SK-N-SH treated with all-trans-retinoic acid at 6 μM for 48 hours (cell line): ENCODE measurements around the gene BMPR2.

Source experiments
- ATAC-seq: fragments of 200-7000 bp; cut with Tn5 transposase; 3 replicates; pipeline ENCODE4 v1.9.1; 2020; ENCODE audit warnings: mild to moderate bottlenecking, moderate library complexity
- ARNTL ChIP-seq: fragments of 450-650 bp; formaldehyde crosslinking; IDR thresholded peaks from 2 replicates; pipeline ENCODE4 v1.5.0; 2020; ENCODE audit warnings: low read depth, mild to moderate bottlenecking, moderate library complexity, borderline replicate concordance
- BACH2 ChIP-seq: fragments of 250-450 bp; sonication (Bioruptor Pico); IDR thresholded peaks from 2 replicates; pipeline ENCODE4 v1.9.0; 2021; ENCODE audit warnings: mild to moderate bottlenecking, borderline replicate concordance
- CSDC2 ChIP-seq: fragments of 250-450 bp; sonication (Bioruptor Pico); IDR thresholded peaks from 2 replicates; pipeline ENCODE4 v1.5.0; 2020; ENCODE audit warnings: mild to moderate bottlenecking, moderate library complexity
- CSRNP3 ChIP-seq: fragments of 250-450 bp; sonication (Bioruptor Pico); IDR thresholded peaks from 2 replicates; pipeline ENCODE4 v1.5.1; 2021; ENCODE audit warnings: mild to moderate bottlenecking, moderate library complexity
- ESRRG ChIP-seq: fragments of 250-450 bp; sonication (Bioruptor Pico); IDR thresholded peaks from 2 replicates; pipeline ENCODE4 v1.6.1; 2021; ENCODE audit warnings: mild to moderate bottlenecking
- GLIS3 ChIP-seq: fragments of 250-450 bp; sonication (Bioruptor Pico); IDR thresholded peaks from 2 replicates; pipeline ENCODE4 v1.5.0; 2020; ENCODE audit warnings: mild to moderate bottlenecking, moderate library complexity
- ISL1 ChIP-seq: fragments of 250-450 bp; sonication (Bioruptor Pico); IDR thresholded peaks from 2 replicates; pipeline ENCODE4 v2.1.2; 2022; ENCODE audit warnings: mild to moderate bottlenecking, moderate library complexity
- OSR1 ChIP-seq: fragments of 250-450 bp; sonication (Bioruptor Pico); IDR thresholded peaks from 2 replicates; pipeline ENCODE4 v1.8.0; 2022; ENCODE audit warnings: moderate library complexity, mild to moderate bottlenecking, inconsistent platforms
- PATZ1 ChIP-seq: fragments of 250-450 bp; sonication (Bioruptor Pico); IDR thresholded peaks from 2 replicates; pipeline ENCODE4 v1.8.0; 2020; ENCODE audit warnings: mild to moderate bottlenecking, moderate library complexity, borderline replicate concordance
- POU6F1 ChIP-seq: fragments of 250-450 bp; sonication (Bioruptor Pico); IDR thresholded peaks from 2 replicates; pipeline ENCODE4 v1.8.0; 2021; ENCODE audit warnings: low read depth, mild to moderate bottlenecking, moderate library complexity, borderline replicate concordance
- RARB ChIP-seq: fragments of 250-450 bp; sonication (Bioruptor Pico); IDR thresholded peaks from 2 replicates; pipeline ENCODE4 v1.8.0; 2021; ENCODE audit warnings: mild to moderate bottlenecking, moderate library complexity
- TCF4 ChIP-seq: fragments of 250-450 bp; sonication (Bioruptor Pico); IDR thresholded peaks from 2 replicates; pipeline ENCODE4 v1.8.0; 2021; ENCODE audit warnings: mild to moderate bottlenecking, moderate library complexity, borderline replicate concordance
- TOX ChIP-seq: fragments of 250-450 bp; sonication (Bioruptor Pico); IDR thresholded peaks from 2 replicates; pipeline ENCODE4 v1.8.0; 2021; ENCODE audit warnings: mild to moderate bottlenecking, moderate library complexity, borderline replicate concordance
- TSHZ2 ChIP-seq: fragments of 250-450 bp; sonication (Bioruptor Pico); IDR thresholded peaks from 2 replicates; pipeline ENCODE4 v1.5.0; 2020; ENCODE audit warnings: mild to moderate bottlenecking, moderate library complexity
- ZC3H10 ChIP-seq: fragments of 250-450 bp; sonication (Bioruptor Pico); IDR thresholded peaks from 2 replicates; pipeline ENCODE4 v1.5.1; 2021; ENCODE audit warnings: mild to moderate bottlenecking, moderate library complexity
- ZFP3 ChIP-seq: fragments of 250-450 bp; sonication (Bioruptor Pico); IDR thresholded peaks from 2 replicates; pipeline ENCODE4 v1.5.0; 2020; ENCODE audit warnings: mild to moderate bottlenecking, moderate library complexity
- ZFP30 ChIP-seq: fragments of 450-650 bp; formaldehyde crosslinking; IDR thresholded peaks from 2 replicates; pipeline ENCODE4 v1.5.0; 2022; ENCODE audit warnings: mild to moderate bottlenecking, moderate library complexity
- ZNF565 ChIP-seq: fragments of 450-650 bp; formaldehyde crosslinking; conservative IDR thresholded peaks from 2 replicates; pipeline ENCODE4 v1.5.0; 2020; ENCODE audit warnings: low read depth, mild to moderate bottlenecking, moderate library complexity
- ZNF8 ChIP-seq: fragments of 450-650 bp; formaldehyde crosslinking; IDR thresholded peaks from 2 replicates; pipeline ENCODE4 v1.5.0; 2020; ENCODE audit warnings: mild to moderate bottlenecking, moderate library complexity
- TF ChIP-seq, protein P1 (sequence below): fragments of 250-450 bp; sonication (Bioruptor Pico); IDR thresholded peaks from 2 replicates; pipeline ENCODE4 v1.5.1; 2020; ENCODE audit warnings: low read depth, mild to moderate bottlenecking, moderate library complexity

Gene BMPR2

DNA sequence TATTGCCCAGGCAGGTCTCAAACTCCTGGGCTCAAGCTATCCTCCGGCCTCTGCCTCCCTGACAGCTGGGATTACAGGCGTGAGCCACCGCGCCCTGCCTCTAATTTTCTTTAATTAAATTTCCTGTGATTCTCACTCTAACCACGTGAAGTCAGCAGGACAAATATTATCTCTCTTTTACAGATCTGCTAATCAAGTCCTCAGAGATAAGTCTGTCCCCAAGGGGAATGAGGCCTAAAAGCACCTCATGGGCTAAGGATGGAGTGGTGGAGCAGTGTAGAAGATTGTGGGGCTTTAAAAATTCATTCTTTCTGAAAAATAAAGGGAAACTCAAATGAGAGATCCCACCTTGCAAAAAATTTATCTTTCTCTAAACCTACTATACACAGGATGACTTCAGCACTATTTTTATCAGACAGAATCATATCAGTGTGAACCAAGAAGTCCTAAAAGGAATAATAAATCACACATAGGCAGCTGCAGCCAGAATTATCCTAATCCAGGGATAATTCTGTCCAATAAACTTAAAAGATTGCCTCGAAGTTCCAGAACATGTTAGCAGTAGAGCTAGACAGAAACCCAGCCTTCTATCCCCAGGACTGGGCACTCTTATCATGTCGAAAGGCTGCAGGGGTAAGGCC lies 38.3 kb upstream of the BMPR2 start (continued):
- TF ChIP-seq ZFP30: no peak
- TF ChIP-seq BACH2 (CRISPR knock-in tag): no peak
- TF ChIP-seq ZC3H10 (CRISPR knock-in tag): no peak
- no peak for TF ChIP-seq RARB
- no peak for TF ChIP-seq ZFP3 (CRISPR knock-in tag)
- TF ChIP-seq ZNF8: no peak
- no peak for TF ChIP-seq PATZ1 (CRISPR knock-in tag)
- TF ChIP-seq ZNF565 (CRISPR knock-in tag): no peak
- TF ChIP-seq, all 23 proteins: peak for 0

DNA sequence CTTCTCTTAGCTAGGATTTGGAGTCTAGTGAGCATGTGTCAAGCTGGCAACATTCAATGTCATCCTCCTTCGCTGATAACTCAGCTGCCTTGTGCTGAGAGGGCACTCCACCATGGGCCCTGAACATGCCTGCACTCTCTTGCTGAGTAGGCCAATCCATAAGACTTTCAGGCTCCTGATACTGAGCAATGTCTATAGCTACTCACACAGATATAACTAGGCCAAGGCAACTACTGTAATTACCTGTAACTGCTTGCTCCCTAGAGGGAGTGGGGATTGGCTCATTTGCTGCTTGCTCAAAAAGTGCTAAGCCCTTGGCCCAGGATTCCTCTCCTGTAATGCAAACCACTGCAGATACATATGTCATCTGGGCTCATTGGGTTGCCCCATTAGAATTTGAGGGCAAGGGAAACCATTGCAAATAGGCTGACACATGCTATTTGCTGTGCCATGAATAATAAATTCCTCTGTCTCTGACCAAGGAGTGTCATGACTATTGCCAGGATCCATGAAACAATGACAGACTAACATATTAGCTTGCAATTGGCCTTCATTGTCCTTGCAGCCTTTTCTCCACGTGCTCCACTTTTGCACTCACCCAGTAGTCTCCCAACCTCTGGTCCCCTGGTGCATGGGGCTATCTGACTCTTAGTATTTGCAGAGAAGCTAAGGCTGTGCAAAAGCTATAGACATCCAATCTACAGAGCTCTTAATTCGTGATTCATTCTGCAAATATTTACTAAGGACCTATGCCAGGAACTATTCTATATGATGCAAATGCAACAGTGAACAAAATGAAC lies 36.9 kb upstream of the BMPR2 start:
- TF ChIP-seq ESRRG (CRISPR knock-in tag) (no peak), BACH2 (CRISPR knock-in tag) (no peak), POU6F1 (no peak), CSDC2 (CRISPR knock-in tag) (no peak), TOX (CRISPR knock-in tag) (no peak), CSRNP3 (no peak), ZC3H10 (CRISPR knock-in tag) (no peak), ISL1 (no peak), TCF4 (CRISPR knock-in tag) (no peak), TSHZ2 (CRISPR knock-in tag) (no peak), ZFP30 (no peak)
- TF ChIP-seq, protein P1, sequence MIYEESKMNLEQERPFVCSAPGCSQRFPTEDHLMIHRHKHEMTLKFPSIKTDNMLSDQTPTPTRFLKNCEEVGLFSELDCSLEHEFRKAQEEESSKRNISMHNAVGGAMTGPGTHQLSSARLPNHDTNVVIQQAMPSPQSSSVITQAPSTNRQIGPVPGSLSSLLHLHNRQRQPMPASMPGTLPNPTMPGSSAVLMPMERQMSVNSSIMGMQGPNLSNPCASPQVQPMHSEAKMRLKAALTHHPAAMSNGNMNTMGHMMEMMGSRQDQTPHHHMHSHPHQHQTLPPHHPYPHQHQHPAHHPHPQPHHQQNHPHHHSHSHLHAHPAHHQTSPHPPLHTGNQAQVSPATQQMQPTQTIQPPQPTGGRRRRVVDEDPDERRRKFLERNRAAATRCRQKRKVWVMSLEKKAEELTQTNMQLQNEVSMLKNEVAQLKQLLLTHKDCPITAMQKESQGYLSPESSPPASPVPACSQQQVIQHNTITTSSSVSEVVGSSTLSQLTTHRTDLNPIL: no peak
- TF ChIP-seq, all 23 proteins: peak for 0
- peak; percentile 79 for ATAC-seq

DNA sequence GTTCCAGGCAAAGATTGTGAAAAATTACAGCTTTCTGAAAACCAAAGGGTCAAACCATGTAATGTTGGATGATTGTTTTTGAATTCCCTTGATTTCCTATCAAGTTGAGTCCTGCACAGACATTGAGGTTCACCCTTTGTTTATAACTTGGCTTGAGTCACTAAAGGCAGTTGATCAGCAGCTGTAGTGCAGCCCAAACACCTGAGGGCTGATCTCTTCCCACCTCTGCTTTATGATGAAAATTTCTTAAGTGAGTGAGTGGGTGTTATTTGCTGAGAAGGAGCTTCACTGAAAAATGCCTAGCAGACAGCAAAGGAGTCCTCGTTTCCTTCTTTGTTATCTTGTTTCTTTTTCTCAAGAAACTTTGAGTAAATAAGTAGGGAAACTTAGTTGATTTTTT lies 31.9 kb upstream of the BMPR2 start:
- no peak for ATAC-seq
- no peak for TF ChIP-seq GLIS3 (CRISPR knock-in tag)
- TF ChIP-seq ZFP30: no peak
- no peak for TF ChIP-seq ZFP3 (CRISPR knock-in tag)
- TF ChIP-seq OSR1 (CRISPR knock-in tag): no peak
- TF ChIP-seq TCF4 (CRISPR knock-in tag): no peak
- TF ChIP-seq CSRNP3: no peak
- no peak for TF ChIP-seq ISL1
- TF ChIP-seq ESRRG (CRISPR knock-in tag): no peak
- no peak for TF ChIP-seq ZC3H10 (CRISPR knock-in tag)
- TF ChIP-seq ARNTL (CRISPR knock-in tag): no peak
